Activated naive CD4-positive, alpha-beta T cell treated with anti-CD3 and anti-CD28 coated beads for 36 hours (primary cell): ENCODE results near the gene ISLR2. TPM values are rescaled to one million over a fixed set of nuclear protein-coding genes. Genes with fewer than 3 reads are reported as not detected.

Source experiments
- total RNA-seq, 2 experiments: library from RNA; stranded (reverse); gene quantifications; one replicate each; pipeline ENCODE4 v1.2.3, GENCODE V29; 2021

The ISLR2 gene
- total RNA-seq, 2 experiments from 2014 or later = not detected

Other genes starting within 250 kb of the ISLR2 start
- gene LOXL1, start 204.1 kb upstream of the ISLR2 start, total RNA-seq = under 1 TPM; 0.25 to 0.55 TPM
- 1 to 10 TPM; 8.7 to 9.5 TPM for gene STOML1, start 138.3 kb upstream of the ISLR2 start, total RNA-seq
- 10 to 100 TPM; 69.6 to 70.2 TPM for gene PML, start 135.9 kb upstream of the ISLR2 start, total RNA-seq
- gene GOLGA6A, start 48.0 kb upstream of the ISLR2 start, total RNA-seq = under 1 TPM; 0.14 to 0.84 TPM
- gene ISLR, start 43.1 kb downstream of the ISLR2 start, total RNA-seq = not detected
- gene STRA6, start 72.2 kb downstream of the ISLR2 start, total RNA-seq = not detected
- not detected for gene CCDC33, start 105.7 kb downstream of the ISLR2 start, total RNA-seq
- gene CYP11A1, start 237.1 kb downstream of the ISLR2 start, total RNA-seq = not detected